ENCODE results near the gene CSAD. TPM values are rescaled to one million over a fixed set of nuclear protein-coding genes. Genes with fewer than 3 reads are reported as not detected.

CSAD gene
- total and polyA plus RNA-seq, 2 donors (not counting 3 experiments of a cell fraction or from before 2014, with no cell fraction given), result 21.1 to 24.4 TPM

- dilution Hi-C loops (cut with MboI; ENCODE audit: extremely low pct_ligation_motif_present, low sequenced_read_pairs), result loop anchor here (10.0 kb wide), 1 partner anchor 52 kb away; no protein-coding TSS in a partner anchor
- no peak overlapping the region for H3K4me2 ChIP-seq (ENCODE audit: insufficient read depth, low read length)
- H3K27ac ChIP-seq (ENCODE audit: insufficient read depth, low read depth, low read length), result no peak overlapping the region
- peaks cover 27 to 34% of the 10 kb centered on the region in 2 experiments for H3K36me3 ChIP-seq (ENCODE audit: control insufficient read depth in 2 of 2, extremely low read depth in 1 of 2, insufficient read depth in 2 of 2, low read length in 2 of 2)
- no peaks in the 10 kb centered on the region for H3K27me3 ChIP-seq (ENCODE audit: control insufficient read depth in 2 of 2, insufficient read depth in 2 of 2, low read length in 2 of 2)
- no peak for TF ChIP-seq EZH2 (IDR thresholded peaks at IDR 0.05; ENCODE audit: borderline replicate concordance, low read depth, low read length, severe bottlenecking)
- TF ChIP-seq GATA2 (IDR thresholded peaks at IDR 0.05; ENCODE audit: insufficient read depth, insufficient read length, low read depth, low read length), result no peak
- TF ChIP-seq JUN (IDR thresholded peaks at IDR 0.05; ENCODE audit: borderline replicate concordance, insufficient read depth, insufficient read length, low read depth), result no peak
- TF ChIP-seq FOS (IDR thresholded peaks at IDR 0.05; ENCODE audit: borderline replicate concordance, insufficient read depth, low read length), result no peak
- no peak for TF ChIP-seq POLR2AphosphoS5 (IDR thresholded peaks at IDR 0.05; ENCODE audit: insufficient read depth, low read depth, low read length)
- no peak for TF ChIP-seq MAX (IDR thresholded peaks at IDR 0.05; ENCODE audit: insufficient read depth, insufficient read length)
- no peak for TF ChIP-seq POLR2A (IDR thresholded peaks at IDR 0.05; ENCODE audit: low read depth, low read length)
- no peak for TF ChIP-seq CTCF (IDR thresholded peaks at IDR 0.05; ENCODE audit: extremely low read depth in 1 of 2, insufficient read depth in 1 of 2, low read depth in 1 of 2, low read length in 2 of 2)
- ChIA-PET CTCF (interaction anchor here (1.2 to 7.2 kb wide), 6 partner anchors 12 to 120 kb away, joined by 3 to 101 read pairs (median 17); no protein-coding TSS in a partner anchor), POLR2A (no interaction called here)
- no peak overlapping the region for H2AFZ ChIP-seq (ENCODE audit: low read depth, low read length)
- H3K4me3 ChIP-seq (replicated peaks in 1 of 3; ENCODE audit: insufficient read depth in 1 of 3, low read depth in 1 of 3, low read length in 3 of 3), result no peak overlapping the region
- BruUV-seq (replicated peaks), result no TSS peak
- no peaks in the 10 kb centered on the region for H3K9me1 ChIP-seq (replicated peaks; ENCODE audit: control insufficient read depth, extremely low read depth, insufficient read depth, low read length)
- DNase-seq (ENCODE audit: low read depth, low spot score) (no peak), FAIRE-seq (no peak)
- H3K9ac ChIP-seq (replicated peaks; ENCODE audit: extremely low read depth, insufficient read depth, low read length), result no peak overlapping the region
- peaks cover 16% of the 10 kb centered on the region for H3K79me2 ChIP-seq (ENCODE audit: control insufficient read depth, insufficient read depth, low read length)
- no peaks in the 10 kb centered on the region for H4K20me1 ChIP-seq (replicated peaks; ENCODE audit: control insufficient read depth, extremely low read depth, insufficient read depth, low read length)
- peaks cover 16% of the 10 kb centered on the region for H3K4me1 ChIP-seq (ENCODE audit: control insufficient read depth, extremely low read depth, insufficient read depth, low read length)
- intact Hi-C loops (cut with micrococcal nuclease), result no loop called here
- no peaks in the 10 kb centered on the region for H3K9me3 ChIP-seq (replicated peaks; ENCODE audit: control insufficient read depth, insufficient read depth, low read length)
Measured at GRCh38 chr12:53186745-53187144, 6.0 kb upstream of the CSAD start.

Measured in endothelial cell of umbilical vein (primary cell).